ENCODE measurements around the gene AOPEP. TPM values are rescaled to one million over a fixed set of nuclear protein-coding genes. Genes with fewer than 3 reads are reported as not detected.

The AOPEP gene
- total RNA-seq, 1 experiment from 2014 or later = 15.0 TPM

GRCh38 chr9:94823710-94824109 lies 97.2 kb downstream of the AOPEP start:
- no peak for TF ChIP-seq CTCF (conservative IDR thresholded peaks at IDR 0.05)
- no peak overlapping the region for H2BK120ac ChIP-seq (ENCODE audit: low read depth, low read length, poor library complexity, severe bottlenecking)
- peaks cover 13% of the 10 kb centered on the region for H3K27me3 Mint-ChIP-seq (ENCODE audit: low read depth)
- H3K36me3 Mint-ChIP-seq (ENCODE audit: insufficient read depth in 1 of 3, low read depth in 3 of 3) = peaks cover 5 to 18% (median 7%) of the 10 kb centered on the region in 3 experiments; a peak in 6 of 7 replicates
- no peak overlapping the region for H3K23ac ChIP-seq (ENCODE audit: insufficient read length, low read depth, low read length)
- no peak overlapping the region for H2AFZ ChIP-seq (ENCODE audit: low read length)
- no peak overlapping the region for H3K14ac ChIP-seq (ENCODE audit: insufficient read depth, low read length)
- no peak overlapping the region for H3K9ac ChIP-seq (ENCODE audit: extremely low read depth, insufficient read length, low read length)
- no peak overlapping the region for H3K4me3 Mint-ChIP-seq
- peaks cover 36 to 74% of the 10 kb centered on the region in 2 experiments for H3K4me1 Mint-ChIP-seq
- no CpG with 5 or more reads among the region's 5 CpGs for WGBS (ENCODE audit: extremely low coverage, insufficient read length, low lambda C conversion rate)
- no peak overlapping the region for H2BK15ac ChIP-seq (ENCODE audit: low read depth, low read length)
- no peak overlapping the region for H4K8ac ChIP-seq (replicated peaks; ENCODE audit: insufficient read length, low read depth, low read length)
- no peak overlapping the region for H3K4me2 ChIP-seq (ENCODE audit: insufficient read depth, insufficient read length, low read length)
- H3K4ac ChIP-seq (ENCODE audit: low read depth, low read length) = no peak overlapping the region
- H3K4me1 ChIP-seq (ENCODE audit: insufficient read depth, low read length) = no peaks in the 10 kb centered on the region
- H3K56ac ChIP-seq (ENCODE audit: insufficient read length, low read depth, low read length) = no peak overlapping the region
- H3K79me1 ChIP-seq (ENCODE audit: insufficient read depth, low read depth, low read length, poor library complexity, severe bottlenecking) = no peaks in the 10 kb centered on the region
- no peak overlapping the region for H4K5ac ChIP-seq (ENCODE audit: insufficient read length, low read depth, low read length)
- no peak overlapping the region for H3K27ac Mint-ChIP-seq
- H2BK20ac ChIP-seq (ENCODE audit: low read depth, low read length, poor library complexity, severe bottlenecking) = no peak overlapping the region
- no peaks in the 10 kb centered on the region for H3K27me3 ChIP-seq (ENCODE audit: insufficient read depth, low read length)
- H3K27ac ChIP-seq (ENCODE audit: insufficient read length, low read depth, low read length) = no peak overlapping the region
- H2BK12ac ChIP-seq (ENCODE audit: insufficient read length, low read depth, low read length) = no peak overlapping the region
- no peaks in the 10 kb centered on the region for H4K20me1 ChIP-seq (ENCODE audit: control insufficient read depth, insufficient read depth, insufficient read length)
- H3K9me3 ChIP-seq (ENCODE audit: control insufficient read depth, low read depth, low read length) = no peaks in the 10 kb centered on the region
- H2AK5ac ChIP-seq (ENCODE audit: insufficient read length, low read length) = no peak overlapping the region
- H3K18ac ChIP-seq (ENCODE audit: insufficient read length, low read depth, low read length) = no peak overlapping the region
- no peak overlapping the region for H3T11ph ChIP-seq (ENCODE audit: low read length)
- H3K79me2 ChIP-seq (ENCODE audit: insufficient read depth, low read length) = no peaks in the 10 kb centered on the region
- no peaks in the 10 kb centered on the region for H3K23me2 ChIP-seq (ENCODE audit: insufficient read length, low read depth, low read length, poor library complexity, severe bottlenecking)
- H2BK5ac ChIP-seq (ENCODE audit: insufficient read length, low read length) = no peak overlapping the region
- H4K91ac ChIP-seq (ENCODE audit: insufficient read length, low read depth, low read length) = no peak overlapping the region
- no peaks in the 10 kb centered on the region for H3K9me3 Mint-ChIP-seq
- DNase-seq = no peak
